ENCODE data around the gene KLHDC7A.
"Not testable (repeated sequence)": the region's sequence is repeated elsewhere in the genome, so short reads cannot be mapped to it uniquely, and the experiment has no call there.

KLHDC7A gene

GRCh38 chr1:18480315-18481189 lies at the start of gene KLHDC7A:
Gene KLHDC7A (plus strand): TSS chr1:18480930. CDS start chr1:18480982, 52 bp downstream.
- DNase-seq (ENCODE audit: low spot score), result no peak

- DNase-seq (ENCODE audit: low spot score), result no peak
Measured at GRCh38 chr1:18434041-18434440, 46.7 kb upstream of the KLHDC7A start.

GRCh38 chr1:18440385-18441226 lies 40.1 kb upstream of the KLHDC7A start:
- no peak for DNase-seq (ENCODE audit: low spot score)

GRCh38 chr1:18443587-18444520 lies 36.9 kb upstream of the KLHDC7A start:
- DNase-seq (ENCODE audit: low spot score), result no peak

GRCh38 chr1:18444563-18444962 lies 36.2 kb upstream of the KLHDC7A start:
- DNase-seq (ENCODE audit: low spot score), result no peak

GRCh38 chr1:18446751-18447150 lies 34.0 kb upstream of the KLHDC7A start:
- DNase-seq (ENCODE audit: low spot score), result no peak

GRCh38 chr1:18447509-18448220 lies 33.1 kb upstream of the KLHDC7A start:
- no peak for DNase-seq (ENCODE audit: low spot score)

GRCh38 chr1:18448889-18449288 lies 31.8 kb upstream of the KLHDC7A start:
- DNase-seq (ENCODE audit: low spot score), result no peak

GRCh38 chr1:18452550-18452949 lies 28.2 kb upstream of the KLHDC7A start:
- DNase-seq (ENCODE audit: low spot score), result peak; percentile 24

GRCh38 chr1:18458133-18459092 lies 22.3 kb upstream of the KLHDC7A start:
- no peak for DNase-seq (ENCODE audit: low spot score)

GRCh38 chr1:18461656-18462055 lies 19.1 kb upstream of the KLHDC7A start:
- no peak for DNase-seq (ENCODE audit: low spot score)

GRCh38 chr1:18462517-18462916 lies 18.2 kb upstream of the KLHDC7A start:
- not testable (repeated sequence) for DNase-seq (ENCODE audit: low spot score)

GRCh38 chr1:18463063-18463462 lies 17.7 kb upstream of the KLHDC7A start:
- DNase-seq (ENCODE audit: low spot score), result no peak

GRCh38 chr1:18463984-18464664 lies 16.6 kb upstream of the KLHDC7A start:
- no peak for DNase-seq (ENCODE audit: low spot score)

GRCh38 chr1:18464665-18465050 lies 16.1 kb upstream of the KLHDC7A start:
- DNase-seq (ENCODE audit: low spot score), result no peak

- no peak for DNase-seq (ENCODE audit: low spot score)
Measured at GRCh38 chr1:18466676-18467075, 14.1 kb upstream of the KLHDC7A start.

GRCh38 chr1:18468570-18468969 lies 12.2 kb upstream of the KLHDC7A start:
- DNase-seq (ENCODE audit: low spot score), result no peak

GRCh38 chr1:18469514-18469913 lies 11.2 kb upstream of the KLHDC7A start:
- no peak for DNase-seq (ENCODE audit: low spot score)

GRCh38 chr1:18470671-18471355 lies 9.9 kb upstream of the KLHDC7A start:
- DNase-seq (ENCODE audit: low spot score), result no peak

Data from COLO829 (cell line).